ENCODE data around the gene PRDM10. TPM values are rescaled to one million over a fixed set of nuclear protein-coding genes. Genes with fewer than 3 reads are reported as not detected.

The PRDM10 gene
- total RNA-seq, 1 experiment from 2014 or later, result 7.7 TPM

DNA sequence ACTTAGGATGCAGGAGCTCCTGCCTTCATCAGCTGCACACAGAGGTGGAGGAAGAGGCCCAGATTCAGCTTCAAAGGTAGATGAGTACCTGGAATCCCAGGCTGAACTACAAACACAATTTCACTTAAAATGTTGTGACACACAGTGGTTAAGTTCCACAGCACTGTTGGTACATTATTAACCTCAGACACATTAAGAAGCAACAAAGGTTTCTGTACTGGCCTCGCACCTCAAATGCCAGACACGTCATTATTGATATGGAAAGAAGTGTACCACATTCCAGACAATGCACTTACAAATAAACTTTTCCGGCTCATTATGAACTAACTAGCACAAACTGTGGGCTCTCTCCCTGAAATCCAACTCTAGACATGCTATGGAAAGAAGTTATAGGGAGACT lies 34.6 kb downstream of the PRDM10 start:
- Histone ChIP-seq H3K27ac (ENCODE audit: insufficient read length, low read depth, low read length) (no peak overlapping the region), H4K20me1 (ENCODE audit: control insufficient read depth, insufficient read depth, insufficient read length) (no peaks in the 10 kb centered on the region), H3K9ac (ENCODE audit: extremely low read depth, insufficient read length, low read length) (no peak overlapping the region), H2AK5ac (ENCODE audit: insufficient read length, low read length) (no peak overlapping the region), H2BK15ac (ENCODE audit: low read depth, low read length) (no peak overlapping the region), H3K56ac (ENCODE audit: insufficient read length, low read depth, low read length) (no peak overlapping the region), H3T11ph (ENCODE audit: low read length) (no peak overlapping the region), H3K4ac (ENCODE audit: low read depth, low read length) (no peak overlapping the region), H2BK12ac (ENCODE audit: insufficient read length, low read depth, low read length) (no peak overlapping the region), H3K79me1 (ENCODE audit: insufficient read depth, low read depth, low read length, poor library complexity, severe bottlenecking) (no peaks in the 10 kb centered on the region), H2BK120ac (ENCODE audit: low read depth, low read length, poor library complexity, severe bottlenecking) (no peak overlapping the region), H2BK20ac (ENCODE audit: low read depth, low read length, poor library complexity, severe bottlenecking) (no peak overlapping the region), H3K9me3 (ENCODE audit: control insufficient read depth, low read depth, low read length) (no peaks in the 10 kb centered on the region), H2AFZ (ENCODE audit: low read length) (no peak overlapping the region), H3K79me2 (ENCODE audit: insufficient read depth, low read length) (no peaks in the 10 kb centered on the region), H3K4me1 (ENCODE audit: insufficient read depth, low read length) (peaks cover 2% of the 10 kb centered on the region; the same call in 1 of the 2 replicates), H4K91ac (ENCODE audit: insufficient read length, low read depth, low read length) (no peak overlapping the region), H4K5ac (ENCODE audit: insufficient read length, low read depth, low read length) (no peak overlapping the region), H3K18ac (ENCODE audit: insufficient read length, low read depth, low read length) (no peak overlapping the region), H2BK5ac (ENCODE audit: insufficient read length, low read length) (no peak overlapping the region), H3K23me2 (ENCODE audit: insufficient read length, low read depth, low read length, poor library complexity, severe bottlenecking) (no peaks in the 10 kb centered on the region), H3K14ac (ENCODE audit: insufficient read depth, low read length) (no peak overlapping the region), H4K8ac (replicated peaks; ENCODE audit: insufficient read length, low read depth, low read length) (no peak overlapping the region), H3K4me2 (ENCODE audit: insufficient read depth, insufficient read length, low read length) (no peak overlapping the region), H3K27me3 (ENCODE audit: insufficient read depth, low read length) (no peaks in the 10 kb centered on the region), H3K23ac (ENCODE audit: insufficient read length, low read depth, low read length) (no peak overlapping the region)
- Mint-ChIP-seq H3K27me3 (ENCODE audit: low read depth) (no peaks in the 10 kb centered on the region), H3K4me3 (no peak overlapping the region), H3K9me3 (no peaks in the 10 kb centered on the region), H3K4me1 (peaks cover 11 to 13% of the 10 kb centered on the region in 2 experiments), H3K36me3 (ENCODE audit: insufficient read depth in 1 of 3, low read depth in 3 of 3) (peaks cover 5 to 10% (median 8%) of the 10 kb centered on the region in 3 experiments; a peak in 2 of 7 replicates), H3K27ac (no peak overlapping the region)
- no CpG with 5 or more reads among the region's 3 CpGs for WGBS (ENCODE audit: extremely low coverage, insufficient read length, low lambda C conversion rate)
- no peak for DNase-seq
- TF ChIP-seq, protein P1, sequence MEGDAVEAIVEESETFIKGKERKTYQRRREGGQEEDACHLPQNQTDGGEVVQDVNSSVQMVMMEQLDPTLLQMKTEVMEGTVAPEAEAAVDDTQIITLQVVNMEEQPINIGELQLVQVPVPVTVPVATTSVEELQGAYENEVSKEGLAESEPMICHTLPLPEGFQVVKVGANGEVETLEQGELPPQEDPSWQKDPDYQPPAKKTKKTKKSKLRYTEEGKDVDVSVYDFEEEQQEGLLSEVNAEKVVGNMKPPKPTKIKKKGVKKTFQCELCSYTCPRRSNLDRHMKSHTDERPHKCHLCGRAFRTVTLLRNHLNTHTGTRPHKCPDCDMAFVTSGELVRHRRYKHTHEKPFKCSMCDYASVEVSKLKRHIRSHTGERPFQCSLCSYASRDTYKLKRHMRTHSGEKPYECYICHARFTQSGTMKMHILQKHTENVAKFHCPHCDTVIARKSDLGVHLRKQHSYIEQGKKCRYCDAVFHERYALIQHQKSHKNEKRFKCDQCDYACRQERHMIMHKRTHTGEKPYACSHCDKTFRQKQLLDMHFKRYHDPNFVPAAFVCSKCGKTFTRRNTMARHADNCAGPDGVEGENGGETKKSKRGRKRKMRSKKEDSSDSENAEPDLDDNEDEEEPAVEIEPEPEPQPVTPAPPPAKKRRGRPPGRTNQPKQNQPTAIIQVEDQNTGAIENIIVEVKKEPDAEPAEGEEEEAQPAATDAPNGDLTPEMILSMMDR (conservative IDR thresholded peaks at IDR 0.05), result no peak

All from H9 (cell line).